Peyer's patch (tissue), 4 donors: ENCODE measurements around the gene PRR5L. TPM values are rescaled to one million over a fixed set of nuclear protein-coding genes. Genes with fewer than 3 reads are reported as not detected.

Experiments
- DNase-seq, 3 donors: peaks; one replicate each; pipeline ENCODE4 v3.0.0-alpha.2; 2017 to 2019
- H3K27ac ChIP-seq, 4 donors: fragments of 200-600 bp; sonication (generic); one replicate each; pipeline ENCODE4 v1.5.1; 2016 to 2019
- H3K27me3 ChIP-seq, 2 donors: fragments of 200-600 bp; sonication (generic); one replicate each; pipeline ENCODE4 v1.5.1; 2019
- H3K36me3 ChIP-seq, 3 donors: fragments of 200-600 bp; sonication (generic); one replicate each; pipeline ENCODE4 v1.5.1; 2016 to 2019
- H3K4me1 ChIP-seq, 4 donors: fragments of 200-600 bp; sonication (generic); one replicate each; pipeline ENCODE4 v1.5.1; 2016 to 2019
- H3K4me3 ChIP-seq, 4 donors: fragments of 200-600 bp; sonication (generic); 1 replicate in 3 of 4; 2 replicates in 1 of 4; pipeline ENCODE4 v1.5.1; 2016 to 2019; ENCODE audit warnings: mild to moderate bottlenecking in 1 of 4
- H3K9me3 ChIP-seq, 4 donors: fragments of 200-600 bp; sonication (generic); one replicate each; pipeline ENCODE4 v1.5.1; 2016 to 2019; ENCODE audit warnings: mild to moderate bottlenecking in 1 of 4
- POLR2A ChIP-seq, 2 donors: fragments of 450-650 bp; IDR thresholded peaks; one replicate each; pipeline ENCODE4 v1.5.1; 2017; ENCODE audit warnings: antibody characterized with exemption in 2 of 2, mild to moderate bottlenecking in 2 of 2, moderate library complexity in 2 of 2
- total RNA-seq, 4 donors: library from RNA; depleted of rRNA; stranded (reverse); fragments of >200 nt; gene quantifications; one replicate each; pipeline ENCODE4 v1.1.0, GENCODE V29; 2016
- TF ChIP-seq, protein P1 (sequence below), 6 experiments: fragments of 450-650 bp in 4 of 6; fragments of 200-600 bp in 2 of 6; sonication (generic) in 1 of 6; IDR thresholded peaks; one replicate each; pipeline ENCODE4 v1.5.1; 2017 to 2019; ENCODE audit warnings: antibody characterized with exemption in 6 of 6, mild to moderate bottlenecking in 3 of 6, moderate library complexity in 1 of 6

The PRR5L gene
- total RNA-seq, 4 donors from 2014 or later = 74.3 to 100 (median 89.9) TPM

DNA sequence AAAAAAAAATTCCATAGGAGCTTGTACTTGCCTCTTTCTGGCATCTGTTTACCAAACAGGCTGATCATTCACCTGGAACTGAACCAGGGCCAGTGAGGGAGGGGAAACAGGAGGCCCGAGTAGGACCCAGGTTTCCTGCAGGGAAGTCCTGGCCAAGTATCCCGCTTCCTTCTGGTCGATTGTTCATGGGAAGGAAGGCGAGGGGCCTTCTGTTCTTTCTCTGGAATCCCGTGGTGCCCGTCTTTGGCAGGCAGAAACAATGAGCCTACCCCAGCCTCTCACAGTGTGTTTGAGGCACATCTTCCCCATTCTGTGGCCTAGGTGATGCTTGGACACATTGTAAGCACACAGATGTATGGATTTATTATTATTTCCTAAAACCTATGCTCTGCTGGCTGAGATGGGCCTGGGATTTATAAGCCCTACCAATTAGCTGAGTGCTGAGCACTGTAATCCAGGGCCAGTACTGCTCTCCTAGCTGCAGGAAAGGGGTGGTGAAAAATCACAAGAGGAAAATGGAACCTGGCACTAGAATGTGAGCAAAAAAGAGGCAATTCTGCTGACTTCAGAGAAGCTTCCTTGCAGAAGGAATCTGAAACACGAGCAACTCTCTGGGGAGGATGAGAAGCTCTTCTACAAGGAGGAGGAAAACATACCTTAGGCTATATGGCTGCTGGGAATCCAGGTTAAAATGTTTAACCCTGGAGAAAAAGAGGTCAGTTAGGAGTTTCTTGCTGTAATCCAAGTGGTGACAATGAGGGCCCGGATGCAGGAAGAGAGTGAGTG is 53.5 kb downstream of the PRR5L start:
- Histone ChIP-seq H3K4me3 (no peak overlapping the region), H3K27me3 (no peaks in the 10 kb centered on the region), H3K36me3 (no peaks in the 10 kb centered on the region), H3K27ac (peak overlapping the region in 2 of 4 donors; percentile 22 to 39), H3K4me1 (peaks cover 0 to 5% (median 0%) of the 10 kb centered on the region in 4 donors), H3K9me3 (no peaks in the 10 kb centered on the region)
- TF ChIP-seq, protein P1, sequence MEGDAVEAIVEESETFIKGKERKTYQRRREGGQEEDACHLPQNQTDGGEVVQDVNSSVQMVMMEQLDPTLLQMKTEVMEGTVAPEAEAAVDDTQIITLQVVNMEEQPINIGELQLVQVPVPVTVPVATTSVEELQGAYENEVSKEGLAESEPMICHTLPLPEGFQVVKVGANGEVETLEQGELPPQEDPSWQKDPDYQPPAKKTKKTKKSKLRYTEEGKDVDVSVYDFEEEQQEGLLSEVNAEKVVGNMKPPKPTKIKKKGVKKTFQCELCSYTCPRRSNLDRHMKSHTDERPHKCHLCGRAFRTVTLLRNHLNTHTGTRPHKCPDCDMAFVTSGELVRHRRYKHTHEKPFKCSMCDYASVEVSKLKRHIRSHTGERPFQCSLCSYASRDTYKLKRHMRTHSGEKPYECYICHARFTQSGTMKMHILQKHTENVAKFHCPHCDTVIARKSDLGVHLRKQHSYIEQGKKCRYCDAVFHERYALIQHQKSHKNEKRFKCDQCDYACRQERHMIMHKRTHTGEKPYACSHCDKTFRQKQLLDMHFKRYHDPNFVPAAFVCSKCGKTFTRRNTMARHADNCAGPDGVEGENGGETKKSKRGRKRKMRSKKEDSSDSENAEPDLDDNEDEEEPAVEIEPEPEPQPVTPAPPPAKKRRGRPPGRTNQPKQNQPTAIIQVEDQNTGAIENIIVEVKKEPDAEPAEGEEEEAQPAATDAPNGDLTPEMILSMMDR (IDR thresholded peaks at IDR 0.05) = peak in 1 of 6 experiments; percentile 5
- TF ChIP-seq POLR2A (IDR thresholded peaks at IDR 0.05) = no peak
- DNase-seq = no peak

GRCh38 chr11:36350137-36350513 is 54.0 kb downstream of the PRR5L start:
- no peak for DNase-seq
- H3K36me3 ChIP-seq = no peaks in the 10 kb centered on the region
- no peaks in the 10 kb centered on the region for H3K27me3 ChIP-seq
- TF ChIP-seq, protein P1 (IDR thresholded peaks at IDR 0.05) = no peak
- TF ChIP-seq POLR2A (IDR thresholded peaks at IDR 0.05) = no peak
- H3K27ac ChIP-seq = peak overlapping the region in 1 of 4 donors; percentile 39
- no peaks in the 10 kb centered on the region for H3K4me1 ChIP-seq
- no peak overlapping the region for H3K4me3 ChIP-seq
- H3K9me3 ChIP-seq = no peaks in the 10 kb centered on the region

DNA sequence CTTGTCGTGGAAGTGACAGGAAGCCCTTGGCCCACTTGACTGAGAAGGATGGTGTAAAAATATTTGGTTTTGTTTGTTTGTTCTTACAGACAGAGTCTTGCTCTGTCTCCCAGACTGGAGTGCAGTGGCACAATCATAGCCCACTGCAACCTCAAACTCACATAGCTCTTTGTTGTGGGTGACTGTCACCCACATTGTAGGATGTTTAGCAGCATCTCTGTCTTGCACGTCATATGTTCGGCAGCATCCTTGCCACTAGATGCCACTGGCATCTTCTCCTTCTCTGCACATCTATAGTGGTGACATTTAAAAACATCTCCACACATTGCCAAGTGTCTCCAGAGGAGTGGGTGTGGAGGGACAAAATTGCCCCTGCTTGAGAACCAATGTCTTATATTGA is 56.8 kb downstream of the PRR5L start:
- H3K27ac ChIP-seq = no peak overlapping the region
- no peaks in the 10 kb centered on the region for H3K9me3 ChIP-seq
- H3K4me1 ChIP-seq = no peaks in the 10 kb centered on the region
- H3K4me3 ChIP-seq = no peak overlapping the region
- DNase-seq = peak in 1 of 3 donors; percentile 61
- no peaks in the 10 kb centered on the region for H3K27me3 ChIP-seq
- no peak for TF ChIP-seq POLR2A (IDR thresholded peaks at IDR 0.05)
- TF ChIP-seq, protein P1 (IDR thresholded peaks at IDR 0.05) = peak in 1 of 6 experiments; percentile 19
- H3K36me3 ChIP-seq = no peaks in the 10 kb centered on the region

- no peak overlapping the region for H3K4me3 ChIP-seq
- no peaks in the 10 kb centered on the region for H3K9me3 ChIP-seq
- TF ChIP-seq POLR2A (IDR thresholded peaks at IDR 0.05) = no peak
- TF ChIP-seq, protein P1 (IDR thresholded peaks at IDR 0.05) = no peak
- no peaks in the 10 kb centered on the region for H3K4me1 ChIP-seq
- no peak overlapping the region for H3K27ac ChIP-seq
- H3K27me3 ChIP-seq = no peaks in the 10 kb centered on the region
- DNase-seq = no peak
- no peaks in the 10 kb centered on the region for H3K36me3 ChIP-seq
Measured at GRCh38 chr11:36354221-36355003, 58.3 kb downstream of the PRR5L start.

- H3K36me3 ChIP-seq = no peaks in the 10 kb centered on the region
- H3K4me1 ChIP-seq = no peaks in the 10 kb centered on the region
- DNase-seq = peak in 1 of 3 donors; percentile 42
- no peaks in the 10 kb centered on the region for H3K27me3 ChIP-seq
- H3K9me3 ChIP-seq = no peaks in the 10 kb centered on the region
- H3K27ac ChIP-seq = no peak overlapping the region
- no peak overlapping the region for H3K4me3 ChIP-seq
- no peak for TF ChIP-seq POLR2A (IDR thresholded peaks at IDR 0.05)
- TF ChIP-seq, protein P1 (IDR thresholded peaks at IDR 0.05) = no peak
Measured at GRCh38 chr11:36356201-36356600, 60.1 kb downstream of the PRR5L start.
